Hepatocyte (in vitro differentiated cells): ENCODE measurements around the gene CCDC106.

Source experiments
- CTCF ChIP-seq: fragments of 200-600 bp; sonication (generic); IDR thresholded peaks from 2 replicates; pipeline ENCODE4 v1.5.1; 2016; ENCODE audit warnings: antibody characterized with exemption, mild to moderate bottlenecking; ENCODE audit not compliant: poor library complexity
- EZH2 ChIP-seq: fragments of 200-600 bp; sonication (generic); IDR thresholded peaks from 2 replicates; pipeline ENCODE4 v1.6.1; 2016; ENCODE audit warnings: antibody characterized with exemption, mild to moderate bottlenecking, borderline replicate concordance
- EZH2phosphoT487 ChIP-seq: fragments of 200-600 bp; sonication (generic); IDR thresholded peaks from one replicate; pipeline ENCODE4 v1.6.1; 2018; ENCODE audit warnings: antibody characterized with exemption, mild to moderate bottlenecking, low read depth, moderate library complexity; ENCODE audit not compliant: unreplicated experiment, severe bottlenecking

DNA sequence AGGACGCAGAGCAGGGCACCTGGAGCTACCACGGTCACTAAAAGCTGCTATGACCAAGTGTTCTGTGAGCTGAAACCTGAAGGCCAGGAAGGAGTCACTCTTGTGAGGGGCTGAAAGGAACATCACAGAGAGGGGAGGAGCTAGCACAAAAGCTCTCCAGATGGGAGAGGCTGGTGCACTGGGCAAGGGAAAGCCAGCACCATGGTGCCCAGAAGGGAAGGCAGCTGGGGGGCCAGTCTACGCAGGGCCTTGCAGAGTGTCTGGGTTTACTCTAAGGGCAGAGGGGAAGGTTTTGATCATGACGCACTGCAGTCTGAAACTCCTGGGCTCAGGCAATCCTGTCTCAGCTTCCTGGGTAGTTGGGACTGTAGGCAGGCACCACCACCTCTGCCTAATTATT is 11.3 kb upstream of the CCDC106 start:
- TF ChIP-seq CTCF (no peak), EZH2 (no peak), EZH2phosphoT487 (no peak)
